ENCODE results near the gene COBLL1.
A peak's percentile ranks its signal among the peaks of the same experiment; 100 is the strongest.
"Not testable (repeated sequence)": the region's sequence is repeated elsewhere in the genome, so short reads cannot be mapped to it uniquely, and the experiment has no call there.

Gene COBLL1

GRCh38 chr2:164761737-164762460, 79.7 kb downstream of the COBLL1 start:
- no peak for DNase-seq (ENCODE audit: extremely low read depth, low read depth)
- TF ChIP-seq CTCF (IDR thresholded peaks at IDR 0.05; ENCODE audit: low read depth, low read length), result no peak

GRCh38 chr2:164761201-164761600, 80.4 kb downstream of the COBLL1 start:
- not testable (repeated sequence) for DNase-seq (ENCODE audit: extremely low read depth, low read depth)

- DNase-seq (ENCODE audit: extremely low read depth, low read depth), result no peak
- TF ChIP-seq CTCF (IDR thresholded peaks at IDR 0.05; ENCODE audit: low read depth, low read length), result no peak
These were observed 81.4 kb downstream of the COBLL1 start for GRCh38 chr2:164760179-164760578.

GRCh38 chr2:164757934-164758695, 83.5 kb downstream of the COBLL1 start:
- peak; percentile 15 for DNase-seq (ENCODE audit: extremely low read depth, low read depth)
- TF ChIP-seq CTCF (IDR thresholded peaks at IDR 0.05; ENCODE audit: low read depth, low read length), result no peak

GRCh38 chr2:164756773-164757172, 84.8 kb downstream of the COBLL1 start:
- DNase-seq (ENCODE audit: extremely low read depth, low read depth), result no peak
- no peak for TF ChIP-seq CTCF (IDR thresholded peaks at IDR 0.05; ENCODE audit: low read depth, low read length)

- no peak for DNase-seq (ENCODE audit: extremely low read depth, low read depth)
- TF ChIP-seq CTCF (IDR thresholded peaks at IDR 0.05; ENCODE audit: low read depth, low read length), result no peak
These were observed 85.7 kb downstream of the COBLL1 start for GRCh38 chr2:164755952-164756351.

GRCh38 chr2:164754157-164755093, 87.2 kb downstream of the COBLL1 start:
- no peak for DNase-seq (ENCODE audit: extremely low read depth, low read depth)
- no peak for TF ChIP-seq CTCF (IDR thresholded peaks at IDR 0.05; ENCODE audit: low read depth, low read length)

All from AG09319 (cell line).